Cardiac fibroblast (primary cell): ENCODE measurements around the gene DNAJC12.
"Not testable (repeated sequence)": the region's sequence is repeated elsewhere in the genome, so short reads cannot be mapped to it uniquely, and the experiment has no call there.

Source experiments
- DNase-seq, 2 donors: peaks; one replicate each; pipeline versions ENCODE4 v3.0.0 to v3.0.0-alpha.2; 2010; ENCODE audit warnings: low read depth in 2 of 2
- H3K4me3 ChIP-seq, 2 donors: replicated peaks in 1 of 2; 1 replicate in 1 of 2; 2 replicates in 1 of 2; pipeline ENCODE4 v1.5.1; 2011; ENCODE audit warnings: low read depth in 2 of 2, low read length in 2 of 2, mild to moderate bottlenecking in 2 of 2, moderate library complexity in 1 of 2
- CTCF ChIP-seq: IDR thresholded peaks from one replicate; pipeline ENCODE4 v1.5.1; 2011; ENCODE audit warnings: low read depth, mild to moderate bottlenecking, low read length, inconsistent platforms

The DNAJC12 gene

GRCh38 chr10:67837541-67838314 lies at the start of gene DNAJC12:
Gene DNAJC12, minus strand, starts transcription at chr10:67838188. Its CDS starts 177 bp downstream, at chr10:67838011.
- peak; percentile 81 to 86 for DNase-seq
- peak within 1 kb of the TSS; percentile 19 to 52 for H3K4me3 ChIP-seq
- no peak for TF ChIP-seq CTCF

GRCh38 chr10:67884842-67885670 lies 47.1 kb upstream of the DNAJC12 start:
- peak; percentile 68 to 84 for DNase-seq
- no peak for TF ChIP-seq CTCF

GRCh38 chr10:67884313-67884841 lies 46.4 kb upstream of the DNAJC12 start, which contains the start of gene SIRT1:
Gene SIRT1, plus strand, starts transcription at chr10:67884656. Its CDS starts 66 bp downstream, at chr10:67884722.
- H3K4me3 ChIP-seq, result peak within 1 kb of the TSS; percentile 69 to 86
- no peak for TF ChIP-seq CTCF
- DNase-seq, result peak; percentile 94 to 97

More at GRCh38 chr10:67884842-67885670, 47.1 kb upstream of the DNAJC12 start:
- H3K4me3 ChIP-seq, result peak overlapping the region; percentile 69 to 86

GRCh38 chr10:67883710-67884312 lies 45.8 kb upstream of the DNAJC12 start:
- TF ChIP-seq CTCF, result no peak
- peak overlapping the region; percentile 49 to 86 for H3K4me3 ChIP-seq
- DNase-seq, result no peak

GRCh38 chr10:67878133-67878532 lies 40.1 kb upstream of the DNAJC12 start:
- no peak for TF ChIP-seq CTCF
- DNase-seq, result no peak
- H3K4me3 ChIP-seq, result no peak overlapping the region

- not testable (repeated sequence) for DNase-seq, H3K4me3 ChIP-seq
These were observed 39.4 kb upstream of the DNAJC12 start for GRCh38 chr10:67877421-67877820.
